HEK293 (cell line): Measurements from ENCODE around the gene YBX3.

ENCODE experiments used
- EGR2 ChIP-seq: fragments of 450-650 bp; formaldehyde crosslinking; IDR thresholded peaks from 2 replicates; pipeline ENCODE4 v1.5.1; 2016; ENCODE audit warnings: low read depth, missing biosample characterization, missing genetic modification characterization
- GFI1B ChIP-seq: fragments of 450-650 bp; formaldehyde crosslinking; IDR thresholded peaks from 2 replicates; pipeline ENCODE4 v1.5.1; 2016; ENCODE audit warnings: missing biosample characterization, missing genetic modification characterization
- HOXC10 ChIP-seq: sonication (generic); formaldehyde crosslinking; IDR thresholded peaks from 2 replicates; pipeline ENCODE4 v1.8.1; 2023; ENCODE audit warnings: mild to moderate bottlenecking, missing genetic modification reagents
- KLF8 ChIP-seq: fragments of 450-650 bp; formaldehyde crosslinking; IDR thresholded peaks from 2 replicates; pipeline ENCODE4 v1.5.1; 2016; ENCODE audit warnings: missing biosample characterization, missing genetic modification characterization
- MYNN ChIP-seq: fragments of 450-650 bp; formaldehyde crosslinking; IDR thresholded peaks from 2 replicates; pipeline ENCODE4 v1.5.1; 2016; ENCODE audit warnings: missing biosample characterization, missing genetic modification characterization, borderline replicate concordance
- PRDM6 ChIP-seq: fragments of 450-650 bp; formaldehyde crosslinking; IDR thresholded peaks from 2 replicates; pipeline ENCODE4 v1.5.1; 2017; ENCODE audit warnings: missing biosample characterization, missing genetic modification characterization
- TSHZ1 ChIP-seq: fragments of 450-650 bp; formaldehyde crosslinking; IDR thresholded peaks from 2 replicates; pipeline ENCODE4 v1.5.1; 2016; ENCODE audit warnings: missing biosample characterization, missing genetic modification characterization, borderline replicate concordance
- ZBTB17 ChIP-seq: fragments of 450-650 bp; formaldehyde crosslinking; IDR thresholded peaks from 2 replicates; pipeline ENCODE4 v1.5.1; 2016; ENCODE audit warnings: missing biosample characterization, missing genetic modification characterization
- ZBTB26 ChIP-seq: fragments of 450-650 bp; formaldehyde crosslinking; optimal IDR thresholded peaks from 2 replicates; pipeline ENCODE3; 2016; ENCODE audit warnings: missing biosample characterization, mild to moderate bottlenecking, missing genetic modification characterization
- ZBTB49 ChIP-seq: fragments of 450-650 bp; formaldehyde crosslinking; IDR thresholded peaks from 2 replicates; pipeline ENCODE4 v1.5.1; 2016; ENCODE audit warnings: missing biosample characterization, missing genetic modification characterization, low read depth
- ZNF140 ChIP-seq: fragments of 450-650 bp; formaldehyde crosslinking; IDR thresholded peaks from 2 replicates; pipeline ENCODE4 v1.5.1; 2016; ENCODE audit warnings: missing biosample characterization, missing genetic modification characterization
- ZNF155 ChIP-seq: fragments of 450-650 bp; formaldehyde crosslinking; IDR thresholded peaks from 2 replicates; pipeline ENCODE4 v1.5.1; 2016; ENCODE audit warnings: missing biosample characterization, missing genetic modification characterization
- ZNF266 ChIP-seq: fragments of 450-650 bp; formaldehyde crosslinking; IDR thresholded peaks from 2 replicates; pipeline ENCODE4 v1.5.1; 2016; ENCODE audit warnings: missing biosample characterization, missing genetic modification characterization, low read depth
- ZNF341 ChIP-seq: fragments of 450-650 bp; formaldehyde crosslinking; IDR thresholded peaks from 2 replicates; pipeline ENCODE4; 2016; ENCODE audit warnings: low read depth, missing biosample characterization, missing genetic modification characterization
- ZNF366 ChIP-seq: fragments of 450-650 bp; formaldehyde crosslinking; conservative IDR thresholded peaks from 2 replicates; pipeline ENCODE4 v1.5.1; 2016; ENCODE audit warnings: missing biosample characterization, missing genetic modification characterization
- ZNF521 ChIP-seq: fragments of 450-650 bp; formaldehyde crosslinking; IDR thresholded peaks from 2 replicates; pipeline ENCODE4 v1.5.1; 2017; ENCODE audit warnings: missing biosample characterization, mild to moderate bottlenecking, missing genetic modification characterization
- ZNF580 ChIP-seq: fragments of 450-650 bp; formaldehyde crosslinking; IDR thresholded peaks from 2 replicates; pipeline ENCODE4 v1.5.1; 2016; ENCODE audit warnings: missing biosample characterization, missing genetic modification characterization
- ZNF629 ChIP-seq: fragments of 450-650 bp; formaldehyde crosslinking; IDR thresholded peaks from 2 replicates; pipeline ENCODE4 v1.5.1; 2017; ENCODE audit warnings: missing biosample characterization, missing genetic modification characterization
- ZNF658 ChIP-seq: fragments of 450-650 bp; formaldehyde crosslinking; IDR thresholded peaks from 2 replicates; pipeline ENCODE4; 2016; ENCODE audit warnings: missing biosample characterization, missing genetic modification characterization
- ZNF664 ChIP-seq: fragments of 450-650 bp; formaldehyde crosslinking; IDR thresholded peaks from 2 replicates; pipeline ENCODE4 v1.5.1; 2016; ENCODE audit warnings: missing biosample characterization, missing genetic modification characterization
- ZNF785 ChIP-seq: fragments of 450-650 bp; formaldehyde crosslinking; IDR thresholded peaks from 2 replicates; pipeline ENCODE4 v1.5.1; 2016; ENCODE audit warnings: missing biosample characterization, missing genetic modification characterization
- ZSCAN30 ChIP-seq: fragments of 450-650 bp; IDR thresholded peaks from 2 replicates; pipeline ENCODE4 v1.5.1; 2018; ENCODE audit warnings: missing biosample characterization, mild to moderate bottlenecking, missing genetic modification characterization, moderate library complexity
- TF ChIP-seq, protein P1 (sequence below): fragments of 450-650 bp; formaldehyde crosslinking; IDR thresholded peaks from 2 replicates; pipeline ENCODE4 v1.5.1; 2016; ENCODE audit warnings: missing biosample characterization, missing genetic modification characterization
- TF ChIP-seq, protein P2 (sequence below): fragments of 450-650 bp; formaldehyde crosslinking; IDR thresholded peaks from 2 replicates; pipeline ENCODE4 v1.5.1; 2016; ENCODE audit warnings: missing biosample characterization, missing genetic modification characterization
- TF ChIP-seq, protein P3 (sequence below): IDR thresholded peaks from 2 replicates; pipeline ENCODE4 v1.6.1; 2011; ENCODE audit warnings: mild to moderate bottlenecking, low read depth, low read length, borderline replicate concordance
- TF ChIP-seq, protein P4 (sequence below): fragments of 450-650 bp; formaldehyde crosslinking; IDR thresholded peaks from 2 replicates; pipeline ENCODE4 v1.5.1; 2016; ENCODE audit warnings: missing biosample characterization, missing genetic modification characterization

Gene YBX3

GRCh38 chr12:10716704-10717315 is 6.3 kb downstream of the YBX3 start (continued):
- TF ChIP-seq ZNF341, result peak; percentile 95
- TF ChIP-seq PRDM6, result peak; percentile 78
- TF ChIP-seq ZBTB17 (tag by site-specific recombination), result peak; percentile 53
- no peak for TF ChIP-seq ZNF521 (tag by site-specific recombination)
- TF ChIP-seq ZBTB49 (tag by site-specific recombination), result no peak
- TF ChIP-seq, protein P1, sequence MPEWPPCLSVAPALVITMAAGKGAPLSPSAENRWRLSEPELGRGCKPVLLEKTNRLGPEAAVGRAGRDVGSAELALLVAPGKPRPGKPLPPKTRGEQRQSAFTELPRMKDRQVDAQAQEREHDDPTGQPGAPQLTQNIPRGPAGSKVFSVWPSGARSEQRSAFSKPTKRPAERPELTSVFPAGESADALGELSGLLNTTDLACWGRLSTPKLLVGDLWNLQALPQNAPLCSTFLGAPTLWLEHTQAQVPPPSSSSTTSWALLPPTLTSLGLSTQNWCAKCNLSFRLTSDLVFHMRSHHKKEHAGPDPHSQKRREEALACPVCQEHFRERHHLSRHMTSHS (tag by site-specific recombination), result no peak
- TF ChIP-seq HOXC10, result no peak
- TF ChIP-seq KLF8 (tag by site-specific recombination), result no peak
- no peak for TF ChIP-seq ZNF140 (tag by site-specific recombination)
- TF ChIP-seq, protein P2, sequence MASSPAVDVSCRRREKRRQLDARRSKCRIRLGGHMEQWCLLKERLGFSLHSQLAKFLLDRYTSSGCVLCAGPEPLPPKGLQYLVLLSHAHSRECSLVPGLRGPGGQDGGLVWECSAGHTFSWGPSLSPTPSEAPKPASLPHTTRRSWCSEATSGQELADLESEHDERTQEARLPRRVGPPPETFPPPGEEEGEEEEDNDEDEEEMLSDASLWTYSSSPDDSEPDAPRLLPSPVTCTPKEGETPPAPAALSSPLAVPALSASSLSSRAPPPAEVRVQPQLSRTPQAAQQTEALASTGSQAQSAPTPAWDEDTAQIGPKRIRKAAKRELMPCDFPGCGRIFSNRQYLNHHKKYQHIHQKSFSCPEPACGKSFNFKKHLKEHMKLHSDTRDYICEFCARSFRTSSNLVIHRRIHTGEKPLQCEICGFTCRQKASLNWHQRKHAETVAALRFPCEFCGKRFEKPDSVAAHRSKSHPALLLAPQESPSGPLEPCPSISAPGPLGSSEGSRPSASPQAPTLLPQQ (tag by site-specific recombination), result peak; percentile 88
- TF ChIP-seq, protein P3, sequence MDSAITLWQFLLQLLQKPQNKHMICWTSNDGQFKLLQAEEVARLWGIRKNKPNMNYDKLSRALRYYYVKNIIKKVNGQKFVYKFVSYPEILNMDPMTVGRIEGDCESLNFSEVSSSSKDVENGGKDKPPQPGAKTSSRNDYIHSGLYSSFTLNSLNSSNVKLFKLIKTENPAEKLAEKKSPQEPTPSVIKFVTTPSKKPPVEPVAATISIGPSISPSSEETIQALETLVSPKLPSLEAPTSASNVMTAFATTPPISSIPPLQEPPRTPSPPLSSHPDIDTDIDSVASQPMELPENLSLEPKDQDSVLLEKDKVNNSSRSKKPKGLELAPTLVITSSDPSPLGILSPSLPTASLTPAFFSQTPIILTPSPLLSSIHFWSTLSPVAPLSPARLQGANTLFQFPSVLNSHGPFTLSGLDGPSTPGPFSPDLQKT, result no peak
- TF ChIP-seq ZNF664, result 0 out of 2 replicates have a peak, but pooled peaks have one; percentile 6
- TF ChIP-seq, protein P4, sequence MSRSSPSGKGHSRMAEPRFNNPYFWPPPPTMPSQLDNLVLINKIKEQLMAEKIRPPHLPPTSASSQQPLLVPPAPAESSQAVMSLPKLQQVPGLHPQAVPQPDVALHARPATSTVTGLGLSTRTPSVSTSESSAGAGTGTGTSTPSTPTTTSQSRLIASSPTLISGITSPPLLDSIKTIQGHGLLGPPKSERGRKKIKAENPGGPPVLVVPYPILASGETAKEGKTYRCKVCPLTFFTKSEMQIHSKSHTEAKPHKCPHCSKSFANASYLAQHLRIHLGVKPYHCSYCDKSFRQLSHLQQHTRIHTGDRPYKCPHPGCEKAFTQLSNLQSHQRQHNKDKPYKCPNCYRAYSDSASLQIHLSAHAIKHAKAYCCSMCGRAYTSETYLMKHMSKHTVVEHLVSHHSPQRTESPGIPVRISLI (tag by site-specific recombination), result peak; percentile 61; the same call in 1 of the 2 replicates
- TF ChIP-seq ZNF155 (tag by site-specific recombination), result no peak
- TF ChIP-seq TSHZ1, result no peak
- peak; percentile 84 for TF ChIP-seq ZSCAN30 (tag by site-specific recombination)
- peak; percentile 79 for TF ChIP-seq ZNF580 (tag by site-specific recombination)
- TF ChIP-seq MYNN (tag by site-specific recombination), result no peak
- TF ChIP-seq GFI1B, result peak; percentile 87; the same call in 1 of the 2 replicates
- peak; percentile 38 for TF ChIP-seq ZBTB26 (tag by site-specific recombination)
- TF ChIP-seq ZNF658, result no peak
- TF ChIP-seq ZNF266, result no peak
- TF ChIP-seq EGR2 (tag by site-specific recombination), result peak; percentile 49; the same call in 1 of the 2 replicates
- peak; percentile 94 for TF ChIP-seq ZNF366 (tag by site-specific recombination)
- TF ChIP-seq ZNF629, result peak; percentile 80
- no peak for TF ChIP-seq ZNF785 (tag by site-specific recombination)
